Measurements from ENCODE around the gene GALNT9.

Gene GALNT9

GRCh38 chr12:132158677-132159554, 170.5 kb downstream of the GALNT9 start:
- H3K4me1 ChIP-seq (ENCODE audit: control insufficient read depth in 2 of 2, insufficient read depth in 1 of 2, low read depth in 1 of 2, low read length in 2 of 2), result peaks cover 6 to 16% of the 10 kb centered on the region in 2 donors
- peaks cover 5 to 31% of the 10 kb centered on the region in 2 donors for H3K36me3 ChIP-seq (replicated peaks in 1 of 2; ENCODE audit: control insufficient read depth in 2 of 2, insufficient read depth in 2 of 2, low read length in 2 of 2)
- H3K4me3 ChIP-seq (ENCODE audit: low read length in 2 of 2), result no peak overlapping the region
- H2BK12ac ChIP-seq (ENCODE audit: low read length), result no peak overlapping the region
- peak overlapping the region; percentile 17 for H3K23ac ChIP-seq (ENCODE audit: low read depth, low read length, poor library complexity)
- no peak overlapping the region for H3K27ac ChIP-seq (replicated peaks; ENCODE audit: low read length)
- H4K8ac ChIP-seq (ENCODE audit: low read depth, low read length), result peak overlapping the region; percentile 65
- DNase-seq (ENCODE audit: low spot score), result no peak
- H3K79me1 ChIP-seq (ENCODE audit: low read depth, low read length), result peaks cover 3% of the 10 kb centered on the region
- peak overlapping the region; percentile 17 for H3K18ac ChIP-seq (ENCODE audit: low read length)
- H3K4me2 ChIP-seq (ENCODE audit: insufficient read depth, low read length, poor library complexity, severe bottlenecking), result no peak overlapping the region
- peaks cover 0 to 10% (median 0%) of the 10 kb centered on the region in 3 experiments for H3K27me3 ChIP-seq (ENCODE audit: control insufficient read depth in 3 of 3, insufficient read depth in 3 of 3, low read depth in 1 of 3, low read length in 3 of 3)
- no peak overlapping the region for H4K91ac ChIP-seq (ENCODE audit: low read depth, low read length, poor library complexity)
- H2BK120ac ChIP-seq (ENCODE audit: low read depth, low read length), result no peak overlapping the region
- WGBS, 2 donors (ENCODE audit: extremely low coverage in 2 of 2, insufficient read length in 2 of 2, insufficient replicate concordance in 1 of 2), result no CpG with 5 or more reads among the region's 37 CpGs
- no peak overlapping the region for H2BK5ac ChIP-seq (ENCODE audit: low read length)
- no peak overlapping the region for H2AK5ac ChIP-seq (ENCODE audit: low read depth, low read length)
- peak overlapping the region; percentile 38 for H3K14ac ChIP-seq (ENCODE audit: low read length)
- H3K9me3 ChIP-seq (replicated peaks in 1 of 2; ENCODE audit: control insufficient read depth in 2 of 2, insufficient read depth in 1 of 2, low read depth in 1 of 2, low read length in 2 of 2), result peaks cover 5 to 26% of the 10 kb centered on the region in 2 donors
- H3K4ac ChIP-seq (ENCODE audit: low read length), result no peak overlapping the region
- H2BK15ac ChIP-seq (ENCODE audit: low read length), result no peak overlapping the region
- H2AFZ ChIP-seq (ENCODE audit: low read length), result no peak overlapping the region
- H3K9ac ChIP-seq (ENCODE audit: low read depth, low read length, poor library complexity), result no peak overlapping the region

GRCh38 chr12:132157733-132158409, 171.5 kb downstream of the GALNT9 start:
- Histone ChIP-seq H3K36me3 (replicated peaks in 1 of 2; ENCODE audit: control insufficient read depth in 2 of 2, insufficient read depth in 2 of 2, low read length in 2 of 2) (peaks cover 5 to 31% of the 10 kb centered on the region in 2 donors), H3K9me3 (replicated peaks in 1 of 2; ENCODE audit: control insufficient read depth in 2 of 2, insufficient read depth in 1 of 2, low read depth in 1 of 2, low read length in 2 of 2) (peaks cover 5 to 26% of the 10 kb centered on the region in 2 donors), H3K27ac (replicated peaks; ENCODE audit: low read length) (no peak overlapping the region), H4K91ac (ENCODE audit: low read depth, low read length, poor library complexity) (no peak overlapping the region), H3K27me3 (ENCODE audit: control insufficient read depth in 3 of 3, insufficient read depth in 3 of 3, low read depth in 1 of 3, low read length in 3 of 3) (peaks cover 0 to 1% (median 0%) of the 10 kb centered on the region in 3 experiments), H3K4me3 (ENCODE audit: low read length in 2 of 2) (peak overlapping the region in 1 of 2 donors; percentile 21), H2BK5ac (ENCODE audit: low read length) (no peak overlapping the region), H3K9ac (ENCODE audit: low read depth, low read length, poor library complexity) (peak overlapping the region; percentile 24), H3K4me2 (ENCODE audit: insufficient read depth, low read length, poor library complexity, severe bottlenecking) (no peak overlapping the region), H2BK120ac (ENCODE audit: low read depth, low read length) (no peak overlapping the region), H4K8ac (ENCODE audit: low read depth, low read length) (peak overlapping the region; percentile 92), H3K23ac (ENCODE audit: low read depth, low read length, poor library complexity) (no peak overlapping the region), H3K4me1 (ENCODE audit: control insufficient read depth in 2 of 2, insufficient read depth in 1 of 2, low read depth in 1 of 2, low read length in 2 of 2) (peaks cover 6 to 16% of the 10 kb centered on the region in 2 donors), H3K4ac (ENCODE audit: low read length) (no peak overlapping the region), H2BK12ac (ENCODE audit: low read length) (no peak overlapping the region), H3K14ac (ENCODE audit: low read length) (no peak overlapping the region), H2AFZ (ENCODE audit: low read length) (no peak overlapping the region), H2AK5ac (ENCODE audit: low read depth, low read length) (no peak overlapping the region), H2BK15ac (ENCODE audit: low read length) (no peak overlapping the region), H3K79me1 (ENCODE audit: low read depth, low read length) (peaks cover 3% of the 10 kb centered on the region), H3K18ac (ENCODE audit: low read length) (no peak overlapping the region)
- 94 to 100% methylated on average over 2 to 5 of the region's 5 CpGs for WGBS, 2 donors (ENCODE audit: extremely low coverage in 2 of 2, insufficient read length in 2 of 2, insufficient replicate concordance in 1 of 2)
- DNase-seq (ENCODE audit: low spot score), result no peak

GRCh38 chr12:132156573-132157325, 172.6 kb downstream of the GALNT9 start:
- H3K18ac ChIP-seq (ENCODE audit: low read length), result no peak overlapping the region
- no peak for DNase-seq (ENCODE audit: low spot score)
- H3K4me2 ChIP-seq (ENCODE audit: insufficient read depth, low read length, poor library complexity, severe bottlenecking), result no peak overlapping the region
- 100% methylated on average over 6 to 7 of the region's 8 CpGs for WGBS, 2 donors (ENCODE audit: extremely low coverage in 2 of 2, insufficient read length in 2 of 2, insufficient replicate concordance in 1 of 2)
- peak overlapping the region in 1 of 2 donors; percentile 76 for H3K4me3 ChIP-seq (ENCODE audit: low read length in 2 of 2)
- H3K4me1 ChIP-seq (ENCODE audit: control insufficient read depth in 2 of 2, insufficient read depth in 1 of 2, low read depth in 1 of 2, low read length in 2 of 2), result peaks cover 6 to 14% of the 10 kb centered on the region in 2 donors
- no peak overlapping the region for H2BK5ac ChIP-seq (ENCODE audit: low read length)
- no peak overlapping the region for H3K9ac ChIP-seq (ENCODE audit: low read depth, low read length, poor library complexity)
- no peak overlapping the region for H2BK12ac ChIP-seq (ENCODE audit: low read length)
- H2BK120ac ChIP-seq (ENCODE audit: low read depth, low read length), result no peak overlapping the region
- peaks cover 5 to 38% of the 10 kb centered on the region in 2 donors for H3K36me3 ChIP-seq (replicated peaks in 1 of 2; ENCODE audit: control insufficient read depth in 2 of 2, insufficient read depth in 2 of 2, low read length in 2 of 2)
- H3K27ac ChIP-seq (replicated peaks; ENCODE audit: low read length), result no peak overlapping the region
- peaks cover 5 to 26% of the 10 kb centered on the region in 2 donors for H3K9me3 ChIP-seq (replicated peaks in 1 of 2; ENCODE audit: control insufficient read depth in 2 of 2, insufficient read depth in 1 of 2, low read depth in 1 of 2, low read length in 2 of 2)
- H3K14ac ChIP-seq (ENCODE audit: low read length), result no peak overlapping the region
- H3K23ac ChIP-seq (ENCODE audit: low read depth, low read length, poor library complexity), result peak overlapping the region; percentile 65
- H4K91ac ChIP-seq (ENCODE audit: low read depth, low read length, poor library complexity), result peak overlapping the region; percentile 19
- H3K4ac ChIP-seq (ENCODE audit: low read length), result no peak overlapping the region
- no peaks in the 10 kb centered on the region for H3K27me3 ChIP-seq (ENCODE audit: control insufficient read depth in 3 of 3, insufficient read depth in 3 of 3, low read depth in 1 of 3, low read length in 3 of 3)
- no peak overlapping the region for H2AK5ac ChIP-seq (ENCODE audit: low read depth, low read length)
- H3K79me1 ChIP-seq (ENCODE audit: low read depth, low read length), result peaks cover 3% of the 10 kb centered on the region
- H4K8ac ChIP-seq (ENCODE audit: low read depth, low read length), result no peak overlapping the region
- H2BK15ac ChIP-seq (ENCODE audit: low read length), result no peak overlapping the region
- no peak overlapping the region for H2AFZ ChIP-seq (ENCODE audit: low read length)
